NCI-H82 (cell line): Measurements from ENCODE around the gene CYP21A2.
A peak's percentile ranks its signal among the peaks of the same experiment; 100 is the strongest.
"Not testable (repeated sequence)": the region's sequence is repeated elsewhere in the genome, so short reads cannot be mapped to it uniquely, and the experiment has no call there.

Experiments used
- DNase-seq: peaks from one replicate; lab custom pipeline; 2025; lab: John Stamatoyannopoulos, UW

Gene CYP21A2

DNA sequence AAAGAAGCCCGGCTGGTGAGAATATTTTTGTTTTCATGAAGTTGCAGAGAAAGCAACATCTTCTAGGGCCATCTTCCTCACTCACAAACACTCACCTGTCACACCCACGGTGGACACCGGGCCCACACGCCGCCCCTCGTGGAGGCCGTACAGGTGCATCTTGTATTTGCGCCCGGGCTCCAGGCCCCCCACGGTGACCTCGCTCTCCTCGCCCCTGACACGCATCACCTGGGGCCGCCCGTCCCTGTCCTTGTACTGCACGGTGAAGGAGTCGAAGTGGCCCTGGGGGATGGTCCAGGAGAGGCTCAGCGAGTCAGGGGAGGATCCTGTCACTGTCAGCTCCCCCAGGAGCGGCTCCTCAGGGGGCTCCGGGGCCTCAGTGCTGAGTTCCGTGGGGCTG lies 17.5 kb downstream of the CYP21A2 start:
- DNase-seq = not testable (repeated sequence)

DNA sequence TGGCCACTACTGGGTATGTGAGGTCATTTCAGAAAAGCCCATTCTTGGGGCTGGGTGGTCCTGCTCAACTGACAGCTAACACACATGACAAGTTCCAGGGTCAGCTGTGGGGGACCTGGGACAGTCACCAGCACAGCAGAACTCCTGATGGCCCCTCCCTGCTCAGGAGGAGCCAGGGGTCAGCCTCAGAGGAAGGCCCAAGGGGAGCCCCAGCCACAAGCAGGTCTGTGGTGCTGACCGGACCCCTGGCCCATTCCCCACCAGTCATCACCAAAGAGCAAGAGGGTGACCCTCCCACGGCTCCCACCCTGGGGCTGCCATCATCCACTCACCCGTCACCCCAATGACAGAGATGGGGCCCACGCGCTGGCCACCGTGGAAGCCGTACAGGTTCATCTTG lies 18.0 kb downstream of the CYP21A2 start:
- no peak for DNase-seq

- DNase-seq = no peak
Observed at GRCh38 chr6:32057966-32058365, 19.8 kb downstream of the CYP21A2 start.

DNA sequence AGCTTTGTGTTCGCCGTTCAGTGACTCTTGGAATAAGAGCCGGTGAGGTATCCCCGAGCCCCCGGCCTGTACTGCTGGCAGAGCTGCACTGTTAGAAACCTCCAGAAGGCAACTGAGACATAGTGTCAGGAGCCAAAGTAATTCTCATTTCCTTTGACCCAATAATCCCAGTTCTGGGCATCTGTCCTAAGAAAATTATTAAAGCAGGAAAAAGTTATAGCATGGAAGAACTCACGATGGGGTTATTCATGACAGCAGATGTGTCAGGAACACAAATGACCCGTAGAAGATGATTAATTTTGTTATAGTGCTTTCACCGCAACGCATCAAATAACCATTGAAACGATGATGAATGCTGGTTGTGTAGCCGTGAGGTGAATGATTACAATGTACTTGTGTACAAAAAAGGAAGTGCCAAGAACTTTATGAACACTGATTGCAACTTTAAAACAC lies 20.3 kb downstream of the CYP21A2 start:
- no peak for DNase-seq

DNA sequence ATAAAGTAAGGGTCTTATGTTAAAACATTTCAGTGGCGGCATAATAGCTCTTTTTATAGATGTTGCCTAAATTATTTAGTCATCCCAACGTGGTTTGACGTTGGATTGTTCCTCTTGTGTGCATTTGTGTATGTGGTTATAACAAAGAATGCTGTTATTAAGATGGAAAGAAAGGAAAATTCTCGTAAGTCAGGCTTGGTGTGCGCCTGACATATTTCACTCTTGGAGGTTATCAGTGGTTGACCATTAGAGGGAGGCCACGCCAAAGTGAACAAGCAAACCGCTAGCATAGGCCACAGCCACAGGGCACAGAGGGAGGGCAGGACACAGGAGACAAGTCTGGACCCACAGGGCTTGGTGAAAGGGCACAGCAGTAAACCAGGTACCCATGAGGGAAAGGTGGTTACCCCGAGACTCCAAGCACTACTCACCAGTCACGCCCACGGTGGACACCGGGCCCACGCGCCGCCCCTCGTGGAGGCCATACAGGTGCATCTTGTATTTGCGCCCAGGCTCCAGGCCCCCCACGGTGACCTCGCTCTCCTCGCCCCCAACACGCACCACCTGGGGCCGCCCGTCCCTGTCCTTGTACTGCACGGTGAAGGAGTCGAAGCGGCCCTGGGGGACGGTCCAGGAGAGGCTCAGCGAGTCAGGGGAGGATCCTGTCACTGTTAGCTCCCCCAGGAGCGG lies 22.9 kb downstream of the CYP21A2 start:
- no peak for DNase-seq

DNA sequence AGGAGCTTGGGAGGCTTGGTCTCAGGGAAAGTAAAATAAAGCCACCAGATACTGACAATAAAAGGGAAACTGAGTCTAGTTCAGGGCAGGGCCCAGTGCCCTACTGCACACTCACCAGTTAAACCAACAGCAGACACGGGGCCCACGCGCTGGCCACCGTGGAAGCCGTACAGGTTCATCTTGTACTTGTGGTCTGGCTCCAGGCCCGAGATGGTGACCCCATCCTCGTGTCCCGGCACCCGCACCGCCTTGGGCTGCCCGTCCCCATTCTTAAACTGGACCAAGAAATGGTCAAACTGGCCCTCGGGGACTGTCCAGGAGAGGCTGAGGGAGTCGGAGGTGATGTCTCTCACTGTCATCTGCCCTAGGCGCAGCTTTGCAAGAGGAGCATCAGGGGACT lies 26.5 kb downstream of the CYP21A2 start:
- DNase-seq = no peak

- DNase-seq = not testable (repeated sequence)
Observed at GRCh38 chr6:32067521-32067920, 29.3 kb downstream of the CYP21A2 start.

GRCh38 chr6:32068315-32068714 lies 30.1 kb downstream of the CYP21A2 start:
- DNase-seq = not testable (repeated sequence)

- no peak for DNase-seq
Observed at GRCh38 chr6:32068867-32069266, 30.7 kb downstream of the CYP21A2 start.

DNA sequence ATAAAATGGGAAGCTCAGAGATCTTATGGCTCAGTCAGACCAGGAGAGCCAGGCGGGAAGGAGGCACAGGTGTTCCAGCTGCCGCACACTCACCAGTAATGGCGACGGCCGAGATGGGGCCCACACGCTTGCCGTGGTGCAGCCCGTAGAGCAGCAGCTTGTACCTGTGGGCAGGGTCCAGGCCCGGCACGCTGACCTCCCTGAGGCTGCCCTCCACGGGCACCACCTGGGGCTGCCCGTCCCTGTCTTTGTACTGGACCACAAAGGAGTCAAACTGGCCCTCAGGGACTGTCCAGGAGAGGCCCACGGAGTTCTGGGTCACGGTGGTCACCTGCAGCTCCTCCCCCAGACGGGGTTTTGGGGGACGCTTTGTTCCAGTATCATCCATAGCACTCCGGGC lies 31.2 kb downstream of the CYP21A2 start:
- no peak for DNase-seq

DNA sequence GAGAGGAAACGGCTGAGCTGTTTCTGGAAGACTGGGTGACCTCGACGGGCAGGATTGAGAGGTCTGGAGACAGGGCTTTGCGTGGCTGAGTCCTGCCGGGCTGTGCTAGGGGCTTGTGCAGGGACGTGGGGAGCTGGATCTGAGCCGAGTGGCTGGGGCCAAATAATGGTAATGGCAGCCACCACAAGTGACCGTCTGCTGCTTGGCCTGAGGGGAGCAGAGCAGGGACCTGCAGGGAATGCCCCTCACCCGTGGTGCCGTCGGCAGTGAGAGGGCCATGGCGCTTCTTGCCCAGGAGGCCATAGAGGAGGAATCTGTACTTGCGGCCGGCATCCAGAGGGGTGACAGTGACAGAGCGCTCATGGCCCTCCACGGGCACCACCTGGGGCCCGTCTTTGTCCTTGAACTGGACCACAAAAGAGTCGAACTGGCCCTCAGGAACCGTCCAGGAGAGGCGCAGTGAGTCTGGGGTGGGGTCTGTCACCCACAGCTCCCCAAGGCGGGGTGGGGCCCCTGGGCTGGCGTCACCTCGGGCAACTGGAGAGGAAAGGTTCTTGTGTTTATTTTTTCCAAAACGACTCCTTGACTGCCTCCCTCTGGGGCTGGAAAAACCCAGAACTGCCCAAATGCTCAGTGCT lies 31.8 kb downstream of the CYP21A2 start:
- DNase-seq = no peak

DNA sequence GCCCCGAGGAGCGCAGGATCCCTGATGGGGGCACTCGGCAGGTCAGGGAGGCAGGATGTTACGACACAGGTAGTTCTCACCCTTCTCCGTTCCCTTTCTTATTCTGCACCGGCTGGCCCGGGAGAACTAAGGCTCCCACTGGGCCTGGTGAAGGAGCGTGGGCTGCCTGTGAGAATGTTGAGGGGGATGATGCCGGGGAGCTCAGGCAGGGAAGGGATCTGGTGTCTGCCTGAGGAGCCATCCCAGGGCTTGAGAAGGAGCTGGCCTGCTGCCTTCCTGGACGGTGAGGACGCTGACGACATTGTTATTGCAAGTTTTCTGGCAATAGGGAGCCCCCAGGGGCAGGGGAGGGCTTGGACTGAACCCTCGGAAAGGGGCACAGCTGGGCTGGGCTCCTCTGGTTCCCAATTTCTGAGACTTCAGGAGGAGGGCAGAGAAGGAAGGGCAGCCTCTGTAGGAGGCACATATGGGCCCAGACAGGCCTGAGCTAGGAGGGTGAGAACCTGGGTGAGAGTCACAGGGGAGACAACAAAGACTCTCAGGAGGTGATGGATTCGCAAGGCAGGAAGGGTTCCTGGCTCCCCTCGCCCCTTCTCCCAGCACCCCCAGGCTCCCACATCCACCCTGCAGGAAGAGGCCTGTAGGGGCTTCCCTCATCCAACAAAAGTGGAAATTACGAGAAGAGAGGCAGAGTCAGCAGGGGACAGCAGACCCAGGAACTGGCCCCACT lies 32.8 kb downstream of the CYP21A2 start:
- DNase-seq = no peak

GRCh38 chr6:32073101-32073500 lies 34.9 kb downstream of the CYP21A2 start:
- DNase-seq = peak; percentile 23

DNA sequence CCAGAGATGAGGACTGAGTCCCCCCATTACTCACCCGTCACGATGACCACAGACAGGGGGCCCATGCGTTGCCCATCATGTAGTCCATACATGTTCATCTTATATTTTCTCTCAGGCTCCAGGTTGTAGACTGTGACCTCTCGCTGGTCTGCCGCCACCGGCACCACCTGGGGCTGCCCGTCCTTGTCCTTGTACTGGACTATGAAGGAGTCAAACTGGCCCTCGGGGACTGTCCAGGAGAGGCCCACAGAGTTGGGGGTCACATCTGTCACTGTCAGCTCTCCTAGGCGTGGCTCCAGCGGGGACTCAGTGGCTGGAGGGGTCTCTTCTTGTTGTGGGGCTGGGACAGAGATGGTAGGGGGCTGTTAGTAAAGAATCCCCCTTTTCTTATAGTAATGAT lies 35.4 kb downstream of the CYP21A2 start:
- no peak for DNase-seq

- no peak for DNase-seq
Observed at GRCh38 chr6:32074996-32075532, 36.8 kb downstream of the CYP21A2 start.

GRCh38 chr6:32075781-32076180 lies 37.6 kb downstream of the CYP21A2 start:
- no peak for DNase-seq

- DNase-seq = no peak
Observed at GRCh38 chr6:32076321-32076809, 38.1 kb downstream of the CYP21A2 start.

- DNase-seq = no peak
Observed at GRCh38 chr6:32079566-32080290, 41.5 kb downstream of the CYP21A2 start.

DNA sequence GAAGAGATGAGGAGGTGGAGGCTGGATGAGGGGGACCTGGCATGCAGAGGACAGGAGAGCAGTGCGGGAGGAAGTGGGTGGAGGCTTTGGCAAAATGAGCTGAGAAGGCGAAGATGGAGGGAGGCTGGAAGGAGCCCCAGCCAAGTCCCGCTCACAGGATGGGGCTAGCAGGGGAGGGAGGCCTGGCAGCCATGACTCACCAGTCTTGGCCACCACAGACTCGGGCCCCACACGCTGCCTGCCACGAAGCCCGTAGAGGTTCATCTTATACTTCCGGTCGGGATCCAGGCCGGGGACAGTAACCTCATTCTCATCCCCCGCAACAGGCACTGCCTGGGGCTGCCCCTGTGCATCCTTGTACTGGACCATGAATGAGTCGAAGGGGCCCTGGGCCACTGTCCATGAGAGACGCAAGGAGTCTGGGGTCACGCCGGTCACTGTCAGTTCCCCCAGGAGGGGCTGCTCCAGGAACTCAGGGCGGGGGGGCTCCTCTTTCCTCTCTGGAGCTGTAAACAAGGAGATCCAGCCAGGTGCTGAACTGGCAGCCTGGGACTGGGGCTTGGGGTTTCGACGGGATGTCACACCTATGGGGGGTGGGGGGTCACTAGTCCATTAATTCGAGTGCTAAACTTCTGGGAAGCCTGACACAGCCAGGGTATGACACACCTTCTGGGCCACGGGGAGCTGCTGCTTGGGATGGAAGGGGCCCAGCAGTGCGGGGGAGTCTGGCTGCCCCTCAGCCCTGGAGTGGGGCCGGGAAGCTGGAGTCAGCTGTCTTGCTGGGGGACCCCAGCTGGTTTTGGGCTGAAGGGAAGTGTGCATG lies 43.2 kb downstream of the CYP21A2 start:
- DNase-seq = no peak

DNA sequence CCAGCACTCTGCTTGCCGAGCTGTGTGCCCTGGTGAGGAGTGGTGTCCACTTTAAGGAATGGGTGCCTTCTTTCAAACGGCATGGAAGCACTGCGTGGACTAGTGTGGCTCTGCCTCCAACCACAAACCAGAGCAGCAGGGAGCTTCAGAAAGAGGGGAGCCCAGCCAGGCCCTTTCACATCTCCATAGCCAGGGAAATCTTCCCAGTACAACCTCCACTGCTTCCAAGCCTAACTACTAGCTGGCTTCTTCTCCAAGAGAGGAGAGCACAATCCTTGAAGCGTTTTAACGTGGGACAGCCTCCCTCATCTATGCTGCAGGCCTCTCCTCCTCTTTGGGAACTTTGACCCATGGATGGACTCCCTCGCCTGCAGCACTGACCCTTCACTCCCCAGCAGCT lies 44.3 kb downstream of the CYP21A2 start:
- DNase-seq = no peak

DNA sequence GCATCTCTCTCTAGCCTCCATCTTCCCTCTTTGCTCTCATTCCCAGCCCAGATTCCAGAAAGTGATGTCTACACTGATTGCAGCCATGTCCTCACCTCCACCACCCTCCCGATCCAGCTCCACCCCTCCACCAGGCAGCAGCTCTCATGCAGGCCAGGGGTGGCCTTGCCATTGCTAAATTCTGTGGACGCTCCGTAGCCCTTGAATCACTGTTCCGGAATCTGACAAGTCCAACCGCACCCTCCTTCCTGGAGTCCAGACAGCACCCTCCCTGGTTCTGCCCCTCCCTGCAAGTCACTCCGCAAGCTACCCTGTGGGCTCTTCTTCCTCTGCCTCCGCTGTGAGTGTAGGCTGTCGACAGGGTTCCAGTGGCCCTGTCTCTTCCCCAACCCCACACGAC lies 44.7 kb downstream of the CYP21A2 start:
- no peak for DNase-seq
